Peyer's patch (tissue), 4 donors: Measurements from ENCODE around the gene GPC5.

Experiments
- CTCF ChIP-seq, 6 experiments: fragments of 450-650 bp in 4 of 6; fragments of 200-600 bp in 2 of 6; sonication (generic) in 1 of 6; IDR thresholded peaks; one replicate each; pipeline ENCODE4 v1.5.1; 2017 to 2019; ENCODE audit warnings: antibody characterized with exemption in 6 of 6, mild to moderate bottlenecking in 3 of 6, moderate library complexity in 1 of 6
- POLR2A ChIP-seq, 2 donors: fragments of 450-650 bp; IDR thresholded peaks; one replicate each; pipeline ENCODE4 v1.5.1; 2017; ENCODE audit warnings: antibody characterized with exemption in 2 of 2, mild to moderate bottlenecking in 2 of 2, moderate library complexity in 2 of 2

- TF ChIP-seq CTCF (IDR thresholded peaks at IDR 0.05) (no peak), POLR2A (IDR thresholded peaks at IDR 0.05) (no peak)
Measured at GRCh38 chr13:91408971-91409370, 10.6 kb downstream of the GPC5 start.
